AML-193 (cell line): Measurements from ENCODE around the gene TFPT.
"Not testable (repeated sequence)": the region's sequence is repeated elsewhere in the genome, so short reads cannot be mapped to it uniquely, and the experiment has no call there.

Source experiments
- DNase-seq, 2 experiments: peaks; one replicate each; lab custom pipeline; 2025; lab: John Stamatoyannopoulos, UW

Gene TFPT

GRCh38 chr19:54124393-54124792, 8.9 kb upstream of the TFPT start:
- no peak for DNase-seq

- DNase-seq = no peak
Measured at GRCh38 chr19:54123682-54124081, 8.2 kb upstream of the TFPT start.

GRCh38 chr19:54121259-54121658, 5.8 kb upstream of the TFPT start:
- DNase-seq = no peak

- DNase-seq = peak; percentile 45 to 51
Measured at GRCh38 chr19:54114340-54115108, 933 bp downstream of the TFPT start.

GRCh38 chr19:54109651-54110050, 5.8 kb downstream of the TFPT start:
- no peak for DNase-seq

- no peak for DNase-seq
Measured at GRCh38 chr19:54108496-54108895, 7.0 kb downstream of the TFPT start.

- DNase-seq = no peak
Measured at GRCh38 chr19:54107876-54108490, 7.5 kb downstream of the TFPT start.

GRCh38 chr19:54106716-54107115, 8.7 kb downstream of the TFPT start:
- DNase-seq = no peak

- no peak for DNase-seq
Measured at GRCh38 chr19:54105796-54106195, 9.7 kb downstream of the TFPT start.

- DNase-seq = no peak
Measured at GRCh38 chr19:54104998-54105715, 10.3 kb downstream of the TFPT start.

- peak; percentile 92 to 95 for DNase-seq
Measured at GRCh38 chr19:54102421-54103169, 12.9 kb downstream of the TFPT start, which contains the start of gene NDUFA3. TSS of gene NDUFA3 (plus strand) at chr19:54102855. CDS start at chr19:54102879, 24 bp downstream.

GRCh38 chr19:54100561-54100960, 14.9 kb downstream of the TFPT start, which contains the start of gene OSCAR:
TSS of gene OSCAR (minus strand) at chr19:54100803. CDS start at chr19:54100792, 11 bp downstream.
- DNase-seq = peak; percentile 70

GRCh38 chr19:54099903-54100255, 15.6 kb downstream of the TFPT start:
- DNase-seq = not testable (repeated sequence)

GRCh38 chr19:54099190-54099902, 16.1 kb downstream of the TFPT start:
- no peak for DNase-seq

- DNase-seq = peak; percentile 20 to 29
Measured at GRCh38 chr19:54096617-54097106, 18.8 kb downstream of the TFPT start.

GRCh38 chr19:54095859-54096616, 19.4 kb downstream of the TFPT start:
- DNase-seq = not testable (repeated sequence)

- DNase-seq = no peak
Measured at GRCh38 chr19:54095136-54095858, 20.2 kb downstream of the TFPT start.

- no peak for DNase-seq
Measured at GRCh38 chr19:54094426-54095000, 20.9 kb downstream of the TFPT start.

GRCh38 chr19:54084410-54084809, 31.0 kb downstream of the TFPT start:
- no peak for DNase-seq
